Rectal smooth muscle tissue (tissue), 1 donor: Measurements from ENCODE around the gene EPM2A.

Experiments
- H3K27ac ChIP-seq: one replicate; pipeline ENCODE4 v1.7.0; 2013; ENCODE audit warnings: low read depth, low read length, inconsistent platforms
- H3K27me3 ChIP-seq: one replicate; pipeline ENCODE4 v1.7.0; 2013; ENCODE audit warnings: low read length; ENCODE audit not compliant: control insufficient read depth, insufficient read depth
- H3K36me3 ChIP-seq: one replicate; pipeline ENCODE4 v1.7.0; 2013; ENCODE audit warnings: low read length; ENCODE audit not compliant: control insufficient read depth, insufficient read depth
- H3K4me1 ChIP-seq: one replicate; pipeline ENCODE4 v1.7.0; 2013; ENCODE audit warnings: low read length; ENCODE audit not compliant: control insufficient read depth, insufficient read depth
- H3K4me3 ChIP-seq: one replicate; pipeline ENCODE4 v1.7.0; 2013; ENCODE audit warnings: low read length
- H3K9ac ChIP-seq: one replicate; pipeline ENCODE4 v1.7.0; 2013; ENCODE audit warnings: low read length

EPM2A gene

DNA sequence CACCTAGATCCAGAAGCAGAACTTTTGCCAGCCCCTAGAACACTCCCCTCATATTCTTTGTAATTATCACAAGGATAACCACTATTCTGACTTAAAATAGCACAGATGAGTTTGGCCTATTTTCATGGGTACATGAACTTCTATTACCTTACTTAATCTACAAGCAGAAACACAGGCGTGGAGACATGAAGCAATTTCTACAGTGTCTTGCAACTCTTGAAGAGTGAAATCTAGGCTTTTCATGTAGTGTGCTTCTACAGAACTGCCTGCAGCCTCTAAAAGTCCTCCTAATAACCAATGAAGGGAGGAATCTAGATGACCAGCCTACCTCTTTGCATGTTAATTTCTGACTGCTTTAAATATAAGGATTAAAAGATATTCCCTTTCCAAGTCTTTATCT, 82.7 kb downstream of the EPM2A start:
- no peaks in the 10 kb centered on the region for H3K4me1 ChIP-seq
- H3K4me3 ChIP-seq = no peak overlapping the region
- no peak overlapping the region for H3K9ac ChIP-seq
- no peaks in the 10 kb centered on the region for H3K36me3 ChIP-seq
- H3K27ac ChIP-seq = no peak overlapping the region
- H3K27me3 ChIP-seq = no peaks in the 10 kb centered on the region

GRCh38 chr6:145651988-145652387, 83.3 kb downstream of the EPM2A start:
- H3K4me3 ChIP-seq = no peak overlapping the region
- no peak overlapping the region for H3K9ac ChIP-seq
- H3K36me3 ChIP-seq = no peaks in the 10 kb centered on the region

GRCh38 chr6:145648149-145648548, 87.2 kb downstream of the EPM2A start:
- no peaks in the 10 kb centered on the region for H3K27me3 ChIP-seq
- no peaks in the 10 kb centered on the region for H3K36me3 ChIP-seq
- no peak overlapping the region for H3K4me3 ChIP-seq
- H3K4me1 ChIP-seq = no peaks in the 10 kb centered on the region
- no peak overlapping the region for H3K27ac ChIP-seq
- H3K9ac ChIP-seq = no peak overlapping the region

More at GRCh38 chr6:145651988-145652387, 83.3 kb downstream of the EPM2A start:
- Histone ChIP-seq H3K27ac (no peak overlapping the region), H3K4me1 (no peaks in the 10 kb centered on the region), H3K27me3 (no peaks in the 10 kb centered on the region)

GRCh38 chr6:145647602-145648001, 87.7 kb downstream of the EPM2A start:
- no peak overlapping the region for H3K9ac ChIP-seq
- H3K27me3 ChIP-seq = no peaks in the 10 kb centered on the region
- no peaks in the 10 kb centered on the region for H3K4me1 ChIP-seq
- H3K27ac ChIP-seq = no peak overlapping the region
- no peaks in the 10 kb centered on the region for H3K36me3 ChIP-seq
- no peak overlapping the region for H3K4me3 ChIP-seq

GRCh38 chr6:145643760-145644159, 91.6 kb downstream of the EPM2A start:
- Histone ChIP-seq H3K27me3 (no peaks in the 10 kb centered on the region), H3K36me3 (no peaks in the 10 kb centered on the region), H3K27ac (no peak overlapping the region), H3K9ac (no peak overlapping the region), H3K4me3 (no peak overlapping the region), H3K4me1 (no peaks in the 10 kb centered on the region)

DNA sequence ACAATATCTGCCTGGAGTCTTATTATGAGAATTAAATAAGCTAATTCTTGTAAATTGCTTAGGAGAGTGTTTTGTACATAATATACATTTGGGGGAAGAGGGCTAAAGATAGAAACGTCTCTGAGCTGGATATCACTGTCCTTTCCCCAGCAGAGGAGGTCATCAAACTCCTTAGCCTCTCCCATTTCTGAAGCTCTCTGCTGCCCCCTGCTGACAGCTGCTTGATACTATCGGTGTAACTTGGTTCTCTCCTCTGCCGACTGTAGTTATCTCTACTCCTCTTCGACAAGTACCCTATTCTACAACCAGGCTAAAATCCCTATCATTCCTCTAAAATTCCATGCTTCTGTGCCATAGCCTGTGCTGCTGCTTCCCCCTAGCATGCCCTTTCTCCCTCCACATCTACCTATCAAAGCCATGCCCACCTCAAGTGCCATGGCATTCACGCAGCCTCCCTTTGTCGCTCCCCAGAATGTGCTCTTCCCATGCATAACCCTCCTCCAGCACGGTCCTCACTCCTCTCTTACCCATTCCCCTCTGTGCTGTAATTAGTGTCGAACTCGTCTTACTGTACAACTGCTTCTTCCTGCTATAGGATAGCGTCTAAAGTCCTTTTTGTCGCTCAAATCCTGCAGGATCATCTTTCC, 101.2 kb downstream of the EPM2A start:
- H3K27me3 ChIP-seq = no peaks in the 10 kb centered on the region
- no peak overlapping the region for H3K4me3 ChIP-seq
- no peaks in the 10 kb centered on the region for H3K36me3 ChIP-seq
- no peak overlapping the region for H3K9ac ChIP-seq
- H3K4me1 ChIP-seq = no peaks in the 10 kb centered on the region
- no peak overlapping the region for H3K27ac ChIP-seq

- Histone ChIP-seq H3K4me3 (no peak overlapping the region), H3K9ac (no peak overlapping the region), H3K27ac (no peak overlapping the region), H3K27me3 (no peaks in the 10 kb centered on the region), H3K4me1 (no peaks in the 10 kb centered on the region), H3K36me3 (no peaks in the 10 kb centered on the region)
Observed at GRCh38 chr6:145632971-145633370, 102.3 kb downstream of the EPM2A start.

DNA sequence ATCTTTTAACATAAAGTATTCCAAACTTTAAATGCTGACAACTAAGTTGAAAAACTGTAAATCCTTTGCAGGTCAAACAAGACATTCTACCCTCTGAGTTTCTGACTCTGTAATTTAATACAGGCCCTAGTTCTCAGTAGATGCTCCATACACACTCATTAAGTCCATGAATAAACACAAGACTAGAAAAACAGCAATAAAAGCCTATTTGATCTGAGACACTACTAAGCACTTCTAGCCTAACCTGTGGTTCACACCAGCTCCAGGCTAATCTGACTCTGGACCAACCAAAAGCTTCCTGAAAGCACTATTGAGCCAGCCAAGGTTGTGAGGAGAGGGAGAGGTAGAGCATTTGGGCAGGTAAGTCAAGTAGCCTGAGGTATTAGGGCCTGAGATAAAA, 103.9 kb downstream of the EPM2A start:
- H3K4me1 ChIP-seq = no peaks in the 10 kb centered on the region
- no peak overlapping the region for H3K9ac ChIP-seq
- H3K4me3 ChIP-seq = no peak overlapping the region
- no peaks in the 10 kb centered on the region for H3K27me3 ChIP-seq
- H3K36me3 ChIP-seq = no peaks in the 10 kb centered on the region
- no peak overlapping the region for H3K27ac ChIP-seq

DNA sequence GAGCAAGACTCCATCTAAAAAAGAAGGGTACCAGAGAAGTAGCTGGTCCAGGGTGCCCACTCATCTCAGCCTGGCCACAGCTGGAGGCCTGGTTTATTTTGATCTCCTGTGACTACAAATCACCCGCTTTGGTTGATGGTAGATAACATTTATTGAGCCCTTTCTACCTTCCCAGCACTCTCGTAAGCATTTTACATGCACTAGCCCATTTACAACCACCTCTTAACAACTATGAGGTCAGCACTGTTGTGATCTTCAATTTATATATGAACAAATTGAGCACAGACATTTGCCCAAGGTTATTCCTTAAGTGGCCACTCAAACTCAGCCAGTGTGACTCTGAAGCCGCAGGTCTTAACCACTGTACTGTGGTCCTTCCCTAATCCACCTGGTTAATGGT, 104.7 kb downstream of the EPM2A start:
- H3K36me3 ChIP-seq = no peaks in the 10 kb centered on the region

GRCh38 chr6:145629478-145629877, 105.8 kb downstream of the EPM2A start:
- H3K27me3 ChIP-seq = no peaks in the 10 kb centered on the region
- H3K4me1 ChIP-seq = no peaks in the 10 kb centered on the region
- no peaks in the 10 kb centered on the region for H3K36me3 ChIP-seq
- H3K4me3 ChIP-seq = no peak overlapping the region
- H3K9ac ChIP-seq = no peak overlapping the region
- no peak overlapping the region for H3K27ac ChIP-seq

More for the DNA sequence above, 104.7 kb downstream of the EPM2A start:
- no peak overlapping the region for H3K27ac ChIP-seq
- no peaks in the 10 kb centered on the region for H3K4me1 ChIP-seq
- H3K9ac ChIP-seq = no peak overlapping the region
- H3K4me3 ChIP-seq = no peak overlapping the region
- H3K27me3 ChIP-seq = no peaks in the 10 kb centered on the region

DNA sequence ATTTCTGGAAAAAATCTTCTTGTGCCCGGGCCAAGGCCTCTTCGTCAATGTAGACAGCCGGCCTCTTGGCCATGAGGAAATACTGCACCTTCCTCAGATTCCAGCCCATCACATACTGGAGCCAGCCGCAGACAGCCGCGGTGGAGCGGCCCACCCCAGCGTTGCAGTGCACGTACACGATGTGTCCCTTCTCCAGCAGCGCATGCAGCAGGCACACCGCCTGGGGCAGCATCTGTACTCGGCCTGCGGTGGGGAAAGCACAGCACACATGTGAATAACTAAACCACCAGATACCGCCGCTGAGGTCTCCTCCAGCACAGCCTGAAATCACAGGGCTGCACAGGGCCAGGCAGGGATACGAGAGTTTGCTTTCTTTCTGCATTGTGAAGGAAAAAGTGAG, 107.9 kb downstream of the EPM2A start:
- H3K9ac ChIP-seq = no peak overlapping the region
- H3K4me1 ChIP-seq = no peaks in the 10 kb centered on the region
- no peaks in the 10 kb centered on the region for H3K36me3 ChIP-seq

GRCh38 chr6:145626857-145627256, 108.5 kb downstream of the EPM2A start:
- Histone ChIP-seq H3K9ac (no peak overlapping the region), H3K4me3 (no peak overlapping the region), H3K36me3 (no peaks in the 10 kb centered on the region), H3K27ac (no peak overlapping the region), H3K4me1 (no peaks in the 10 kb centered on the region), H3K27me3 (no peaks in the 10 kb centered on the region)

More for the DNA sequence above, 107.9 kb downstream of the EPM2A start:
- no peak overlapping the region for H3K27ac ChIP-seq
- H3K4me3 ChIP-seq = no peak overlapping the region
- no peaks in the 10 kb centered on the region for H3K27me3 ChIP-seq

- no peak overlapping the region for H3K27ac ChIP-seq
Observed at GRCh38 chr6:145623231-145623630, 112.1 kb downstream of the EPM2A start.

More at GRCh38 chr6:145623231-145623630, 112.1 kb downstream of the EPM2A start:
- no peak overlapping the region for H3K9ac ChIP-seq
- H3K36me3 ChIP-seq = no peaks in the 10 kb centered on the region
- no peaks in the 10 kb centered on the region for H3K27me3 ChIP-seq
- no peaks in the 10 kb centered on the region for H3K4me1 ChIP-seq
- no peak overlapping the region for H3K4me3 ChIP-seq
